ENCODE data around the gene SAMD4A.

DNA sequence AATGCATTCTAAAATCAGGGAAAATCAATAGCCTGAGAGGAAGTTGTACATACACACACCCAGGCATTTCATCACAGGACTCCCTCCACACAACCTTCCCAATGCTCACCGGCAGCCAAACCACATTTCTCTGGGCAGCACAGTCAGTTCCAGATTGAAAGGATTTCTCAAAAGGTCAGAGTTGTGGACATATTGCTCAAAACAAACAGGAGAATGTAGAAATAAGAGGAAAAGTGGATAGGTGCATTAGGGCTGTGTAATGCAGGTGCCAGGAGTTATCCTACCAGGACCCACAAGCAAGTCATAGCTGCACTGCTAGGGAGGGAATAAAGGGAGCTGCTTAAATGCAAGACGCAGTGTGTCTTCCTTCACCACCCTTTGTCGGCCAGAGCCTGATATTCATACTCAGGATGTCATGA lies 272.8 kb downstream of the SAMD4A start:
- TF ChIP-seq, protein P1, sequence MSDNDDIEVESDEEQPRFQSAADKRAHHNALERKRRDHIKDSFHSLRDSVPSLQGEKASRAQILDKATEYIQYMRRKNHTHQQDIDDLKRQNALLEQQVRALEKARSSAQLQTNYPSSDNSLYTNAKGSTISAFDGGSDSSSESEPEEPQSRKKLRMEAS (IDR thresholded peaks at IDR 0.05), result no peak
- TF ChIP-seq CEBPB (IDR thresholded peaks at IDR 0.05), result no peak

Data from Ishikawa (cell line).